K562 (cell line): ENCODE data around the gene DCAF6. TPM values are rescaled to one million over a fixed set of nuclear protein-coding genes. Genes with fewer than 3 reads are reported as not detected.

Experiments used
- ATAC-seq: fragments of 200-7000 bp; cut with Tn5 transposase; 3 replicates; pipeline ENCODE4 v1.9.1; 2020; ENCODE audit warnings: moderate library complexity
- BruUV-seq: library from RNA; stranded (reverse); fragments of 400-500 nt; replicated peaks from 2 replicates; lab custom pipeline; 2021; lab: Mats Ljungman, UMichigan
- CTCF ChIA-PET: fragments of 300-600 bp; formaldehyde crosslinking; extraction: SDS; loops from one replicate; lab custom pipeline; 2021; ENCODE audit warnings: low intra/inter-chr PET ratio; lab: Yijun Ruan, JAX
- POLR2A ChIA-PET: fragments of 300-600, 350-650 bp; sonication (Branson Sonifier 250); formaldehyde crosslinking; extraction: SDS; loops from one replicate; lab custom pipeline; 2021; ENCODE audit warnings: antibody characterized with exemption, inconsistent platforms; lab: Yijun Ruan, JAX
- DNase-seq, 4 experiments: peaks; one replicate each; pipeline versions ENCODE4 v3.0.0 to v3.0.0-alpha.2; 2011 to 2018; ENCODE audit warnings: low spot score in 3 of 4, mixed read lengths in 3 of 4; ENCODE audit errors: extremely low read depth in 1 of 4
- FAIRE-seq: peaks from 2 replicates; lab custom pipeline; 2011; peaks lifted over from hg19 to GRCh38; lab: Jason Lieb, UNC
- H2AFZ ChIP-seq: 2 replicates; pipeline ENCODE4 v1.6.0; 2011; ENCODE audit warnings: low read depth, low read length, control low read depth, inconsistent platforms
- H3K27ac ChIP-seq: fragments of 200-600 bp; 3 replicates; pipeline ENCODE4 v1.8.0; 2011; ENCODE audit warnings: low read depth, mild to moderate bottlenecking, control low read depth, inconsistent platforms, low read length, moderate library complexity, mixed read lengths; ENCODE audit errors: extremely low read depth
- H3K27me3 ChIP-seq, 2 experiments: fragments of 300-600 bp in 1 of 2; 2 replicates in 1 of 2; 3 replicates in 1 of 2; pipeline versions ENCODE4 v1.6.0 to v1.8.0; 2011; ENCODE audit warnings: inconsistent platforms in 2 of 2, low read length in 2 of 2, mild to moderate bottlenecking in 1 of 2, mixed read lengths in 1 of 2, moderate library complexity in 1 of 2; ENCODE audit not compliant: control insufficient read depth in 2 of 2, insufficient read depth in 2 of 2
- H3K36me3 ChIP-seq: fragments of 300-600 bp; 3 replicates; pipeline ENCODE4 v1.8.0; 2011; ENCODE audit warnings: mild to moderate bottlenecking, low read length, inconsistent platforms; ENCODE audit not compliant: control insufficient read depth, insufficient read depth
- H3K4me1 ChIP-seq, 2 experiments: fragments of 200-600 bp in 1 of 2; replicated peaks in 1 of 2; 2 replicates in 1 of 2; 3 replicates in 1 of 2; pipeline versions ENCODE4 v1.5.1 to v1.8.0; 2011; ENCODE audit warnings: inconsistent platforms in 2 of 2, low read length in 2 of 2, mild to moderate bottlenecking in 1 of 2, mixed read lengths in 1 of 2, moderate library complexity in 1 of 2; ENCODE audit not compliant: control insufficient read depth in 2 of 2, insufficient read depth in 2 of 2
- H3K4me2 ChIP-seq: 2 replicates; pipeline ENCODE4 v1.6.1; 2011; ENCODE audit warnings: low read length, control low read depth, inconsistent platforms, mixed read lengths; ENCODE audit not compliant: insufficient read depth
- H3K4me3 ChIP-seq: fragments of 200-600 bp; sonication (generic), shearing (Covaris generic); 2 replicates; pipeline ENCODE4 v1.5.1; 2016; ENCODE audit warnings: control low read depth, inconsistent platforms
- H3K79me2 ChIP-seq: fragments of 200-600 bp; 3 replicates; pipeline ENCODE4 v1.8.0; 2011; ENCODE audit warnings: low read length, inconsistent platforms; ENCODE audit not compliant: control insufficient read depth, insufficient read depth
- H3K9ac ChIP-seq, 2 experiments: 2 replicates each; pipeline versions ENCODE4 v1.6.0 to v1.6.1; 2011; ENCODE audit warnings: low read depth in 2 of 2, low read length in 2 of 2, control low read depth in 1 of 2, inconsistent platforms in 1 of 2, mild to moderate bottlenecking in 1 of 2, mixed read lengths in 1 of 2; ENCODE audit not compliant: insufficient read depth in 1 of 2
- H3K9me1 ChIP-seq: one replicate; pipeline ENCODE4 v1.6.0; 2011; ENCODE audit warnings: inconsistent platforms, mild to moderate bottlenecking, low read length, moderate library complexity; ENCODE audit not compliant: control insufficient read depth, insufficient read depth
- H3K9me3 ChIP-seq: replicated peaks from 2 replicates; pipeline ENCODE4 v1.5.1; 2011; ENCODE audit warnings: low read depth, low read length, inconsistent platforms; ENCODE audit not compliant: control insufficient read depth, insufficient read depth
- H4K20me1 ChIP-seq: replicated peaks from 2 replicates; pipeline ENCODE4 v1.6.1; 2011; ENCODE audit warnings: low read length, inconsistent platforms, mixed read lengths; ENCODE audit not compliant: control insufficient read depth, insufficient read depth
- CTCF ChIP-seq, 3 experiments: IDR thresholded peaks in 2 of 3; conservative IDR thresholded peaks in 1 of 3; 2 replicates each; pipeline ENCODE4 v1.5.1; 2011 to 2012; ENCODE audit warnings: low read length in 3 of 3, mild to moderate bottlenecking in 3 of 3, control low read depth in 2 of 3, improper control_type of control experiment in 1 of 3, inconsistent platforms in 1 of 3, low read depth in 1 of 3, mixed read lengths in 1 of 3, moderate library complexity in 1 of 3; ENCODE audit not compliant: insufficient read depth in 2 of 3
- GABPB1 ChIP-seq: sonication (generic); formaldehyde crosslinking; IDR thresholded peaks from 2 replicates; pipeline ENCODE4 v1.8.0; 2022; ENCODE audit warnings: mild to moderate bottlenecking, missing genetic modification reagents
- KLF13 ChIP-seq: fragments of 450-650 bp; IDR thresholded peaks from 2 replicates; pipeline ENCODE4 v1.6.1; 2016; ENCODE audit warnings: missing genetic modification characterization, low read depth, mild to moderate bottlenecking, missing compliant biosample characterization, moderate library complexity, borderline replicate concordance
- WGBS: fragments of 100-300 bp; shearing (Covaris generic); methylation state at CpG from one replicate; pipeline ENCODE4 v1.1.6; 2016; ENCODE audit warnings: low coverage, mixed read lengths; ENCODE audit not compliant: insufficient coverage; ENCODE audit errors: missing lambda C conversion rate; 5-methylcytosine and 5-hydroxymethylcytosine counted together
- in situ Hi-C: fragments of 300-500 bp; cut with MboI; formaldehyde crosslinking; loops from 4 replicates; pipeline ENCODE4 v1.15.0; 2018; ENCODE audit warnings: inconsistent platforms, mixed read lengths
- intact Hi-C: fragments of 100-400 bp; cut with micrococcal nuclease; formaldehyde crosslinking; loops from 2 replicates; pipeline ENCODE4 v1.14.2; 2022
- polyA plus RNA-seq, 8 experiments: library from polyadenylated mRNA; depleted of rRNA in 4 of 8; stranded (reverse) in 5 of 8; unstranded in 3 of 8; fragments of >200 nt; fragmentation: Nextera tagmentation in 2 of 8; fragmentation: Illumina TruSeq in 1 of 8; extraction: Ambion mirVana in 2 of 8; extraction: Trizol in 1 of 8; gene quantifications; 2 replicates each; pipeline versions ENCODE4 v1.2.1 to v1.2.3, GENCODE V29; 2011 to 2014; ENCODE audit warnings: inconsistent platforms in 1 of 8, missing spikeins in 1 of 8
- total RNA-seq, 7 experiments: library from RNA; depleted of rRNA in 6 of 7; stranded (reverse); fragments of >200 nt in 6 of 7; fragmentation: Illumina TruSeq in 2 of 7; extraction: Trizol in 2 of 7; gene quantifications; 2 replicates each; pipeline versions ENCODE4 v1.2.1 to v1.2.3, GENCODE V29; 2011 to 2021; ENCODE audit warnings: low replicate concordance in 1 of 7

Gene DCAF6
- total and polyA plus RNA-seq, 9 of the 15 experiments (the other 6 are each of a cell fraction or from before 2014, with no cell fraction given): 19.1 to 102 (median 46.3) TPM

- Histone ChIP-seq H3K27ac (no peak overlapping the region), H3K27me3 (peaks cover 9 to 47% of the 10 kb centered on the region in 2 experiments; a peak in 4 of 5 replicates), H4K20me1 (no peaks in the 10 kb centered on the region), H2AFZ (no peak overlapping the region), H3K79me2 (no peaks in the 10 kb centered on the region), H3K9me3 (no peaks in the 10 kb centered on the region), H3K9ac (no peak overlapping the region), H3K9me1 (no peaks in the 10 kb centered on the region), H3K36me3 (no peaks in the 10 kb centered on the region), H3K4me3 (no peak overlapping the region), H3K4me2 (no peak overlapping the region), H3K4me1 (peaks cover 0 to 3% of the 10 kb centered on the region in 2 experiments; a peak in 1 of 5 replicates)
- DNase-seq (no peak), FAIRE-seq (no peak), ATAC-seq (no peak)
- no TSS peak for BruUV-seq
- 15% methylated on average over 6 of the region's 6 CpGs for WGBS
- ChIA-PET CTCF (no interaction called here), POLR2A (interaction anchor here (0.8 kb wide), 1 partner anchor 11 kb away, joined by 3 read pairs; no protein-coding TSS in a partner anchor)
- TF ChIP-seq KLF13 (tag) (no peak), CTCF (IDR thresholded peaks at IDR 0.05 in 2 of 3, conservative IDR thresholded peaks at IDR 0.05 in 1 of 3; ENCODE audit: insufficient read depth in 2 of 3, low read depth in 1 of 3, low read length in 3 of 3) (no peak), GABPB1 (CRISPR knock-in tag) (no peak)
- intact Hi-C loops: loop anchor here (10.0 kb wide), 2 partner anchors 129 to 339 kb away; partner anchors contain the start of gene SFT2D2
- in situ Hi-C loops: loop anchor here (10.0 kb wide), 1 partner anchor 489 kb away; no protein-coding TSS in a partner anchor
Measured at GRCh38 chr1:168095476-168095875, 159.0 kb downstream of the DCAF6 start.
